Measurements from ENCODE around the gene KLHL17. TPM values are rescaled to one million over a fixed set of nuclear protein-coding genes. Genes with fewer than 3 reads are reported as not detected.
A peak's percentile ranks its signal among the peaks of the same experiment; 100 is the strongest.

Gene KLHL17
- total RNA-seq, 1 experiment from 2014 or later: 66.9 TPM

DNA sequence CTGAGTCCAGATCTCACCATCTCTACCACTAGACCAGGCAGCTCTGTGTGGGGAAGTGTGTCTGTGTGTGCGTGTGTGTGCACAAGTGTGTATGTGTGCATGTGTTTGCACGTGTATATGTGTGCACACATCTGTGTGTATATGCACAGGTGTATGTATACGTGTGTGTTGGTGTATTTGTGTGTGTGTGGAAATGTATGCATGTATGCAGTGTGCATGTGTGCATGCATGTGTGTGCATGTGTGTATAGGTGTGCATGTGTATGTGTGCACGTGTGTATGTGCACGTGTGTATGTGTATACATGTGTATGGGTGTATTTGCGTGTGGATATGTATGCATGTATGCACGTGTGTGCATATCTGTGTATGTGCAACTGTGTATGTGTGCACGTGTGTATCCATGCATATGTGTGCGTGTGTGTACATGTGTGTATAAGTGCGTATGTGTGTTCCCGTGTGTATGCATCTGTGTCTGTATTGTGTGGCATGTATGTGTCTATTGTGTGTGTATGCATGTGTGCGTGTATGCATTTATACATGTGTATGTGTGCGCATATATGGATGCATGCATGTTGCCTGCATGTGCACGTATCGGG is 9.0 kb downstream of the KLHL17 start (continued):
- TF ChIP-seq, protein P1, sequence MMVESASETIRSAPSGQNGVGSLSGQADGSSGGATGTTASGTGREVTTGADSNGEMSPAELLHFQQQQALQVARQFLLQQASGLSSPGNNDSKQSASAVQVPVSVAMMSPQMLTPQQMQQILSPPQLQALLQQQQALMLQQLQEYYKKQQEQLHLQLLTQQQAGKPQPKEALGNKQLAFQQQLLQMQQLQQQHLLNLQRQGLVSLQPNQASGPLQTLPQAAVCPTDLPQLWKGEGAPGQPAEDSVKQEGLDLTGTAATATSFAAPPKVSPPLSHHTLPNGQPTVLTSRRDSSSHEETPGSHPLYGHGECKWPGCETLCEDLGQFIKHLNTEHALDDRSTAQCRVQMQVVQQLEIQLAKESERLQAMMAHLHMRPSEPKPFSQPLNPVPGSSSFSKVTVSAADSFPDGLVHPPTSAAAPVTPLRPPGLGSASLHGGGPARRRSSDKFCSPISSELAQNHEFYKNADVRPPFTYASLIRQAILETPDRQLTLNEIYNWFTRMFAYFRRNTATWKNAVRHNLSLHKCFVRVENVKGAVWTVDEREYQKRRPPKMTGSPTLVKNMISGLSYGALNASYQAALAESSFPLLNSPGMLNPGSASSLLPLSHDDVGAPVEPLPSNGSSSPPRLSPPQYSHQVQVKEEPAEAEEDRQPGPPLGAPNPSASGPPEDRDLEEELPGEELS (CRISPR knock-in tag; IDR thresholded peaks at IDR 0.05): no peak
- no peak for TF ChIP-seq NR1H2 (CRISPR knock-in tag; IDR thresholded peaks at IDR 0.05)
- TF ChIP-seq SMAD4 (CRISPR knock-in tag; IDR thresholded peaks at IDR 0.05): no peak
- TF ChIP-seq NR3C1 (CRISPR knock-in tag; conservative IDR thresholded peaks at IDR 0.05; ENCODE audit: low read depth): no peak

GRCh38 chr1:970242-970972 is 10.0 kb downstream of the KLHL17 start:
- H3K9me3 Mint-ChIP-seq: no peaks in the 10 kb centered on the region; the same call in 1 of the 2 replicates
- H3K27ac Mint-ChIP-seq: no peak overlapping the region
- peak; percentile 63 for DNase-seq (ENCODE audit: low spot score)
- no peaks in the 10 kb centered on the region for H3K4me1 Mint-ChIP-seq
- POLR2A ChIA-PET: no interaction called here
- peak overlapping the region; percentile 41; the same call in 1 of the 2 replicates for H3K4me3 Mint-ChIP-seq
- CTCF ChIA-PET: interaction anchor here (0.9 to 2.9 kb wide), 12 partner anchors 9 to 101 kb away, joined by 3 to 15 read pairs (median 4); partner anchors contain the start of gene NOC2L
- peaks cover 43% of the 10 kb centered on the region for H3K27me3 Mint-ChIP-seq (ENCODE audit: low read depth)
- ATAC-seq: peak; percentile 61
- TF ChIP-seq PRDM15 (CRISPR knock-in tag; IDR thresholded peaks at IDR 0.05): peak; percentile 70; the same call in 1 of the 2 replicates
- TF ChIP-seq TEAD4 (CRISPR knock-in tag; IDR thresholded peaks at IDR 0.05): no peak
- TF ChIP-seq, protein P2, sequence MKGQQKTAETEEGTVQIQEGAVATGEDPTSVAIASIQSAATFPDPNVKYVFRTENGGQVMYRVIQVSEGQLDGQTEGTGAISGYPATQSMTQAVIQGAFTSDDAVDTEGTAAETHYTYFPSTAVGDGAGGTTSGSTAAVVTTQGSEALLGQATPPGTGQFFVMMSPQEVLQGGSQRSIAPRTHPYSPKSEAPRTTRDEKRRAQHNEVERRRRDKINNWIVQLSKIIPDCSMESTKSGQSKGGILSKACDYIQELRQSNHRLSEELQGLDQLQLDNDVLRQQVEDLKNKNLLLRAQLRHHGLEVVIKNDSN (CRISPR knock-in tag; IDR thresholded peaks at IDR 0.05): 0 out of 2 replicates have a peak, but pooled peaks have one; percentile 17
- TF ChIP-seq, protein P3, sequence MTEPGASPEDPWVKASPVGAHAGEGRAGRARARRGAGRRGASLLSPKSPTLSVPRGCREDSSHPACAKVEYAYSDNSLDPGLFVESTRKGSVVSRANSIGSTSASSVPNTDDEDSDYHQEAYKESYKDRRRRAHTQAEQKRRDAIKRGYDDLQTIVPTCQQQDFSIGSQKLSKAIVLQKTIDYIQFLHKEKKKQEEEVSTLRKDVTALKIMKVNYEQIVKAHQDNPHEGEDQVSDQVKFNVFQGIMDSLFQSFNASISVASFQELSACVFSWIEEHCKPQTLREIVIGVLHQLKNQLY (CRISPR knock-in tag; IDR thresholded peaks at IDR 0.05): no peak
- H3K36me3 Mint-ChIP-seq: no peaks in the 10 kb centered on the region

DNA sequence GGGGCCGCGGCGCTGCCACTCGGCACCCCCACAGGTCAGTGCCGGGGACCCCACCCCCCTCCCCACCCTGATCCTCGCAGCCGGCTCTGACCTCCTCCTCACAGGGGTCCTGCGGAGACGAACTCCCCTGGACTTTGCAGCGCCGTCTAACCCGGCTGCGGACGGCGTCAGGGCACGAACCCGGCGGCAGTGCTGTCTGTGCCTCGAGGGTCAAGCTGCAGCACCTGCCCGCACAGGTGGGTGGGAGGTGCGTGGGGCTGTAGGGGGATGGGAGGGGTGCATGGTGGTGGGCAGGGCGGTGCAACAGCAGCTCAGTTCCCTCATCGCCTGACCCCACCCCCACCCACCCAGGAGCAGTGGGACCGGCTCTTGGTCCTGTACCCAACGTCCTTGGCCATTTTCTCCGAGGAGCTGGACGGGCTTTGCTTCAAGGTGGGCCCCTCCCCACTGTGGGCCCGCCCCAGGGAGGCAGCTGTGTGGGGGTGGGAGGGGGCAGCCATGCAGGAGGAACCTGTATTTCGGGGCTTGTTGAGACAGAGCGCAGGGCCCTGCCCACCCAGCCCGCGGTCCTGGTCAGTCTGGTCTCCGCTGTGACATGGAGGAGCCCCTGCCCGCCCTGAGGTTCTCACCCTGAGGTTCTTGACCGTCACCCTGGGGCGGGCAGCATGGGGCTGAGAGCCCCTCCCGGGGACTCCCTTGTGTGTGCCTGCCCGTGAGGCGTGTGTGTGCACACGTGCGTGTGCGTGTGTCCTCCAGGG is 10.8 kb downstream of the KLHL17 start:
- H3K27me3 Mint-ChIP-seq (ENCODE audit: low read depth): peaks cover 43% of the 10 kb centered on the region
- no peaks in the 10 kb centered on the region; the same call in 1 of the 2 replicates for H3K9me3 Mint-ChIP-seq
- TF ChIP-seq, protein P4, sequence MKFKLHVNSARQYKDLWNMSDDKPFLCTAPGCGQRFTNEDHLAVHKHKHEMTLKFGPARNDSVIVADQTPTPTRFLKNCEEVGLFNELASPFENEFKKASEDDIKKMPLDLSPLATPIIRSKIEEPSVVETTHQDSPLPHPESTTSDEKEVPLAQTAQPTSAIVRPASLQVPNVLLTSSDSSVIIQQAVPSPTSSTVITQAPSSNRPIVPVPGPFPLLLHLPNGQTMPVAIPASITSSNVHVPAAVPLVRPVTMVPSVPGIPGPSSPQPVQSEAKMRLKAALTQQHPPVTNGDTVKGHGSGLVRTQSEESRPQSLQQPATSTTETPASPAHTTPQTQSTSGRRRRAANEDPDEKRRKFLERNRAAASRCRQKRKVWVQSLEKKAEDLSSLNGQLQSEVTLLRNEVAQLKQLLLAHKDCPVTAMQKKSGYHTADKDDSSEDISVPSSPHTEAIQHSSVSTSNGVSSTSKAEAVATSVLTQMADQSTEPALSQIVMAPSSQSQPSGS (CRISPR knock-in tag; IDR thresholded peaks at IDR 0.05; ENCODE audit: borderline replicate concordance, low read depth): no peak
- no peak for TF ChIP-seq CREM (CRISPR knock-in tag; IDR thresholded peaks at IDR 0.05)
- TF ChIP-seq, protein P3 (CRISPR knock-in tag; IDR thresholded peaks at IDR 0.05): no peak
- no peak for TF ChIP-seq NR1H2 (CRISPR knock-in tag; IDR thresholded peaks at IDR 0.05)
- TF ChIP-seq NFYB (CRISPR knock-in tag; conservative IDR thresholded peaks at IDR 0.05; ENCODE audit: low read depth): no peak
- no peak for TF ChIP-seq PREB (CRISPR knock-in tag; IDR thresholded peaks at IDR 0.05; ENCODE audit: borderline replicate concordance)
- TF ChIP-seq TP53 (CRISPR knock-in tag; IDR thresholded peaks at IDR 0.05): no peak
- TF ChIP-seq, protein P2 (CRISPR knock-in tag; IDR thresholded peaks at IDR 0.05): no peak

More for the DNA sequence above, 10.8 kb downstream of the KLHL17 start:
- no peaks in the 10 kb centered on the region for H3K36me3 Mint-ChIP-seq
- ATAC-seq (no peak), DNase-seq (ENCODE audit: low spot score) (no peak)
- ChIA-PET CTCF (interaction anchor here (0.9 to 2.9 kb wide), 11 partner anchors 10 to 102 kb away, joined by 3 to 15 read pairs (median 4); partner anchors contain the start of gene NOC2L), POLR2A (no interaction called here)
- peaks cover 4% of the 10 kb centered on the region for H3K4me1 Mint-ChIP-seq
- H3K4me3 Mint-ChIP-seq: no peak overlapping the region
- no peak overlapping the region for H3K27ac Mint-ChIP-seq
